H1 (cell line): ENCODE data around the gene LOXHD1. TPM values are rescaled to one million over a fixed set of nuclear protein-coding genes. Genes with fewer than 3 reads are reported as not detected.

ENCODE experiments used
- BACH1 ChIP-seq: IDR thresholded peaks from 2 replicates; pipeline ENCODE4 v1.6.1; 2012; ENCODE audit warnings: low read length, improper control_type of control experiment
- KDM5A ChIP-seq: fragments of 200-600 bp; IDR thresholded peaks from 2 replicates; pipeline ENCODE4 v1.7.1; 2012; ENCODE audit warnings: mild to moderate bottlenecking, low read length, inconsistent platforms, mixed read lengths
- TAF1 ChIP-seq: IDR thresholded peaks from 2 replicates; pipeline ENCODE4 v1.6.1; 2011; ENCODE audit warnings: mild to moderate bottlenecking, low read depth, low read length
- TBP ChIP-seq: IDR thresholded peaks from 2 replicates; pipeline ENCODE4 v1.6.1; 2011; ENCODE audit warnings: low read depth, low read length, improper control_type of control experiment
- polyA plus RNA-seq, 7 experiments: library from polyadenylated mRNA; depleted of rRNA in 3 of 7; stranded (reverse) in 5 of 7; unstranded in 2 of 7; fragments of >200 nt in 5 of 7; fragments of 200-250 nt in 2 of 7; gene quantifications; 1 replicate in 5 of 7; 2 replicates in 1 of 7; 4 replicates in 1 of 7; pipeline versions ENCODE4 v1.2.1 to v1.2.3, GENCODE V29; 2011 to 2013; ENCODE audit warnings: missing spikeins in 2 of 7, mixed read lengths in 2 of 7
- total RNA-seq: library from RNA; stranded (reverse); fragmentation: NEBNext Ultra II Directional; extraction: Animal tissue kit (Norgen Biotek cat#: 25700); gene quantifications from 2 replicates; pipeline ENCODE4 v1.2.1, GENCODE V29; 2021

LOXHD1 gene
- total and polyA plus RNA-seq, 2 of the 8 experiments (the other 6 are each of a cell fraction or from before 2014, with no cell fraction given): 0.02 TPM; not detected in 1

DNA sequence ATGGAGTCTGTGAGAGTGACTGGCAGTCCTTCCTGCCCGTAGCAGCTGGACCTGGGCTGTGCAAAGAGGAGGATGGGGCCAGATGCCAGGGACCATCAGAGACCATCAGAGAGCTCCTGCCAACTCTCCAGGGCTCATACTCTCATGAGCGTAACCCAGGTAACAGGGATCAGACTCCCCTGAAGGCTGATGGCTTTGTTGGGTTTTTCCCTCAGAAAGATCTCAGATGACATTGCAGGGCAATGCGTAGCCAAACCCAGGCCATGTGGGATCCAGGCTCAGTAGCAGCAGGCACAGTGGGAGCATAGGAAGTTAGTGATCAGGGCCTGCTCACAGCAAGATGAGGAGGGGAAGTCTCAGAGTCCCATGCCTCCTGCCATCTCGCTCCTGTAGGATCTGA is 218.0 kb downstream of the LOXHD1 start (continued):
- TF ChIP-seq BACH1: no peak
- no peak for TF ChIP-seq KDM5A
- TF ChIP-seq TBP: no peak
- TF ChIP-seq TAF1: no peak
